Neural progenitor cell (in vitro differentiated cells): Measurements from ENCODE around the gene RGS7.

Experiments used
- CTCF ChIP-seq: fragments of 200-600 bp; sonication (generic); IDR thresholded peaks from 2 replicates; pipeline ENCODE4 v1.5.1; 2017; ENCODE audit warnings: antibody characterized with exemption, mild to moderate bottlenecking
- EZH2 ChIP-seq: fragments of 200-600 bp; sonication (generic); IDR thresholded peaks from 2 replicates; pipeline ENCODE4 v1.6.1; 2017; ENCODE audit warnings: antibody characterized with exemption, mild to moderate bottlenecking, moderate library complexity

GRCh38 chr1:241048622-241049021, 308.4 kb downstream of the RGS7 start:
- TF ChIP-seq CTCF (no peak), EZH2 (no peak)
